Prostate gland (tissue), 2 donors: ENCODE results near the gene ZNF576. TPM values are rescaled to one million over a fixed set of nuclear protein-coding genes. Genes with fewer than 3 reads are reported as not detected.

ENCODE experiments used
- DNase-seq: peaks from one replicate; pipeline ENCODE4 v3.0.0-alpha.2; 2019; ENCODE audit warnings: low spot score
- H3K27ac ChIP-seq, 2 donors: fragments of 200-600 bp; sonication (generic); 2 replicates each; pipeline ENCODE4 v1.5.1; 2017 to 2019
- H3K27me3 ChIP-seq: fragments of 200-600 bp; sonication (generic); replicated peaks from 2 replicates; pipeline ENCODE4 v1.5.1; 2019; ENCODE audit not compliant: insufficient read depth
- H3K36me3 ChIP-seq, 2 donors: fragments of 200-600 bp; sonication (generic); 1 replicate in 1 of 2; 2 replicates in 1 of 2; pipeline versions ENCODE4 v1.5.1 to v1.8.1; 2017 to 2019
- H3K4me1 ChIP-seq: fragments of 200-600 bp; sonication (generic); replicated peaks from 2 replicates; pipeline ENCODE4 v1.5.1; 2019
- H3K4me3 ChIP-seq, 2 donors: fragments of 200-600 bp; sonication (generic); 2 replicates each; pipeline ENCODE4 v1.5.1; 2017 to 2019
- H3K9me3 ChIP-seq: fragments of 200-600 bp; sonication (generic); 2 replicates; pipeline ENCODE4 v1.5.1; 2017
- CTCF ChIP-seq, 4 experiments: fragments of 200-600 bp in 2 of 4; fragments of 450-650 bp in 2 of 4; sonication (generic) in 2 of 4; IDR thresholded peaks; 1 replicate in 3 of 4; 2 replicates in 1 of 4; pipeline ENCODE4 v1.5.1; 2016 to 2019; ENCODE audit warnings: antibody characterized with exemption in 4 of 4, mild to moderate bottlenecking in 2 of 4, moderate library complexity in 2 of 4
- POLR2A ChIP-seq: fragments of 450-650 bp; IDR thresholded peaks from one replicate; pipeline ENCODE4 v1.6.1; 2016; ENCODE audit warnings: antibody characterized with exemption, mild to moderate bottlenecking
- POLR2AphosphoS5 ChIP-seq: sonication (generic); formaldehyde crosslinking; IDR thresholded peaks from one replicate; pipeline ENCODE4 v1.6.1; 2017; ENCODE audit warnings: antibody characterized with exemption
- WGBS: methylation state at CpG from one replicate; pipeline ENCODE4 v1.1.5; 2018; 5-methylcytosine and 5-hydroxymethylcytosine counted together
- intact Hi-C: fragments of 100-400 bp; cut with DNase I; formaldehyde crosslinking; loops from one replicate; pipeline ENCODE4 v1.14.2; 2022
- total RNA-seq, 2 donors: library from RNA; depleted of rRNA; stranded (reverse); fragments of >200 nt; gene quantifications; one replicate each; pipeline ENCODE4 v1.1.0, GENCODE V29; 2016

Gene ZNF576
- total RNA-seq, 2 donors from 2014 or later = 25.1 to 30.6 TPM

- TF ChIP-seq POLR2AphosphoS5 = no peak
- TF ChIP-seq POLR2A = no peak
- TF ChIP-seq CTCF (IDR thresholded peaks at IDR 0.05) = no peak
- Histone ChIP-seq H3K36me3 (no peaks in the 10 kb centered on the region), H3K27ac (no peak overlapping the region), H3K27me3 (no peaks in the 10 kb centered on the region), H3K4me1 (no peaks in the 10 kb centered on the region), H3K4me3 (no peak overlapping the region), H3K9me3 (no peaks in the 10 kb centered on the region)
- intact Hi-C loops = no loop called here
- 88% methylated on average over 12 of the region's 12 CpGs for WGBS
- no peak for DNase-seq
These were observed 35.0 kb upstream of the ZNF576 start for GRCh38 chr19:43561139-43561970.

GRCh38 chr19:43562226-43562697 lies 34.1 kb upstream of the ZNF576 start:
- no peak overlapping the region for H3K4me3 ChIP-seq
- no peak for TF ChIP-seq POLR2A
- no peak for TF ChIP-seq POLR2AphosphoS5
- TF ChIP-seq CTCF (IDR thresholded peaks at IDR 0.05) = no peak
- intact Hi-C loops = no loop called here
- no peaks in the 10 kb centered on the region for H3K9me3 ChIP-seq
- H3K36me3 ChIP-seq = no peaks in the 10 kb centered on the region
- no peak for DNase-seq
- no peaks in the 10 kb centered on the region for H3K27me3 ChIP-seq
- no peak overlapping the region for H3K27ac ChIP-seq
- no peaks in the 10 kb centered on the region for H3K4me1 ChIP-seq
- WGBS = 79% methylated on average over 6 of the region's 6 CpGs

- H3K4me1 ChIP-seq = no peaks in the 10 kb centered on the region
- no peaks in the 10 kb centered on the region for H3K27me3 ChIP-seq
- intact Hi-C loops = no loop called here
- TF ChIP-seq POLR2A (no peak), CTCF (IDR thresholded peaks at IDR 0.05) (no peak), POLR2AphosphoS5 (no peak)
- no peaks in the 10 kb centered on the region for H3K36me3 ChIP-seq
- no peak for DNase-seq
- no peaks in the 10 kb centered on the region for H3K9me3 ChIP-seq
- no peak overlapping the region for H3K27ac ChIP-seq
- H3K4me3 ChIP-seq = no peak overlapping the region
- 67% methylated on average over 14 of the region's 14 CpGs for WGBS
These were observed 33.6 kb upstream of the ZNF576 start for GRCh38 chr19:43562698-43563241.

GRCh38 chr19:43563816-43564457 lies 32.5 kb upstream of the ZNF576 start:
- no peaks in the 10 kb centered on the region for H3K4me1 ChIP-seq
- DNase-seq = no peak
- no peaks in the 10 kb centered on the region for H3K36me3 ChIP-seq
- intact Hi-C loops = no loop called here
- 93% methylated on average over 10 of the region's 10 CpGs for WGBS
- H3K4me3 ChIP-seq = no peak overlapping the region
- no peaks in the 10 kb centered on the region for H3K27me3 ChIP-seq
- H3K9me3 ChIP-seq = no peaks in the 10 kb centered on the region
- H3K27ac ChIP-seq = no peak overlapping the region
- TF ChIP-seq CTCF (IDR thresholded peaks at IDR 0.05) = no peak
- TF ChIP-seq POLR2AphosphoS5 = no peak
- TF ChIP-seq POLR2A = no peak
